SK-N-SH (cell line): ENCODE data around the gene SYNE1. TPM values are rescaled to one million over a fixed set of nuclear protein-coding genes. Genes with fewer than 3 reads are reported as not detected.
A peak's percentile ranks its signal among the peaks of the same experiment; 100 is the strongest.

Experiments used
- CTCF ChIA-PET: fragments of 300-600, 350-600 bp; formaldehyde crosslinking; extraction: SDS; loops from one replicate; lab custom pipeline; 2021; lab: Yijun Ruan, JAX
- POLR2A ChIA-PET: fragments of 350-600 bp; sonication (Branson Sonifier 250); formaldehyde crosslinking; extraction: SDS; loops from one replicate; lab custom pipeline; 2020; ENCODE audit warnings: antibody characterized with exemption, inconsistent platforms; lab: Yijun Ruan, JAX
- DNase-seq: peaks from one replicate; pipeline ENCODE4 v3.0.0; 2012
- H2AFZ ChIP-seq: fragments of 200-600 bp; sonication (generic); 2 replicates; pipeline ENCODE4 v1.8.1; 2016; ENCODE audit warnings: antibody characterized with exemption, mild to moderate bottlenecking, low read depth
- H3F3A ChIP-seq: fragments of 200-600 bp; sonication (generic); replicated peaks from 2 replicates; pipeline ENCODE3; 2016; ENCODE audit warnings: antibody characterized with exemption, mild to moderate bottlenecking; ENCODE audit not compliant: insufficient read depth
- H3K27ac ChIP-seq, 2 experiments: fragments of 200-500 bp in 1 of 2; fragments of 200-600 bp in 1 of 2; sonication (Bioruptor generic) in 1 of 2; sonication (generic), shearing (Covaris generic) in 1 of 2; 2 replicates each; pipeline versions ENCODE4 v1.5.1 to v1.6.1; 2014 to 2016; ENCODE audit warnings: low read depth in 2 of 2, inconsistent platforms in 1 of 2, low read length in 1 of 2, mild to moderate bottlenecking in 1 of 2, mixed read lengths in 1 of 2
- H3K27me3 ChIP-seq: fragments of 200-600 bp; sonication (generic), shearing (Covaris generic); 2 replicates; pipeline ENCODE4 v1.6.1; 2016; ENCODE audit warnings: mixed run types; ENCODE audit not compliant: insufficient read depth
- H3K36me3 ChIP-seq, 2 experiments: fragments of 200-500 bp in 1 of 2; fragments of 200-600 bp in 1 of 2; sonication (Bioruptor generic) in 1 of 2; sonication (generic) in 1 of 2; replicated peaks in 1 of 2; 2 replicates each; pipeline versions ENCODE3 to v1.5.1; 2014 to 2016; ENCODE audit warnings: low read length in 1 of 2, mild to moderate bottlenecking in 1 of 2; ENCODE audit not compliant: insufficient read depth in 2 of 2, control insufficient read depth in 1 of 2
- H3K4me1 ChIP-seq, 2 experiments: fragments of 200-500 bp in 1 of 2; fragments of 200-600 bp in 1 of 2; sonication (Bioruptor generic) in 1 of 2; sonication (generic), shearing (Covaris generic) in 1 of 2; 2 replicates each; pipeline versions ENCODE4 v1.5.1 to v1.6.1; 2014 to 2016; ENCODE audit warnings: low read depth in 1 of 2, low read length in 1 of 2, mixed run types in 1 of 2; ENCODE audit not compliant: insufficient read depth in 2 of 2, control insufficient read depth in 1 of 2
- H3K4me2 ChIP-seq: fragments of 200-600 bp; sonication (generic), shearing (Covaris generic); 2 replicates; pipeline ENCODE4 v1.6.1; 2017; ENCODE audit warnings: mixed run types
- H3K4me3 ChIP-seq, 2 experiments: fragments of 200-500 bp in 1 of 2; fragments of 200-600 bp in 1 of 2; sonication (Bioruptor generic) in 1 of 2; sonication (generic), shearing (Covaris generic) in 1 of 2; 2 replicates each; pipeline versions ENCODE4 v1.5.1 to v1.8.1; 2014 to 2016; ENCODE audit warnings: low read depth in 2 of 2, inconsistent platforms in 1 of 2, low read length in 1 of 2, mild to moderate bottlenecking in 1 of 2, mixed read lengths in 1 of 2, moderate library complexity in 1 of 2
- H3K79me2 ChIP-seq: fragments of 200-600 bp; sonication (generic); 2 replicates; pipeline ENCODE4 v1.8.1; 2017; ENCODE audit warnings: mild to moderate bottlenecking; ENCODE audit not compliant: insufficient read depth
- H3K9ac ChIP-seq: fragments of 200-600 bp; sonication (generic); 2 replicates; pipeline ENCODE4 v1.6.1; 2017; ENCODE audit warnings: mixed run types
- H3K9me2 ChIP-seq: fragments of 200-600 bp; sonication (generic); 2 replicates; pipeline ENCODE4 v1.6.1; 2017; ENCODE audit warnings: mixed run types
- H3K9me3 ChIP-seq: fragments of 200-600 bp; sonication (generic); 2 replicates; pipeline ENCODE4 v1.6.1; 2017; ENCODE audit warnings: mixed run types, mild to moderate bottlenecking, moderate library complexity
- H4K20me1 ChIP-seq: fragments of 200-600 bp; sonication (generic); 2 replicates; pipeline ENCODE4 v1.6.1; 2017; ENCODE audit warnings: mild to moderate bottlenecking, mixed run types; ENCODE audit not compliant: insufficient read depth
- CHD2 ChIP-seq: fragments of 150-350 bp; IDR thresholded peaks from 2 replicates; pipeline ENCODE4 v1.6.1; 2018; ENCODE audit warnings: low read length; ENCODE audit not compliant: partially characterized antibody
- ELF1 ChIP-seq: IDR thresholded peaks from 2 replicates; pipeline ENCODE4 v1.4.0; 2012
- EP300 ChIP-seq, 2 experiments: IDR thresholded peaks; 2 replicates each; pipeline versions ENCODE4 v1.4.0 to v1.6.1; 2012; ENCODE audit warnings: borderline replicate concordance in 1 of 2, low read depth in 1 of 2, low read length in 1 of 2
- EZH2phosphoT487 ChIP-seq: fragments of 200-600 bp; sonication (generic); IDR thresholded peaks from 2 replicates; pipeline ENCODE4 v1.6.1; 2017; ENCODE audit warnings: low read depth, mixed run types, mild to moderate bottlenecking, antibody characterized with exemption, moderate library complexity, borderline replicate concordance
- FOSL2 ChIP-seq: IDR thresholded peaks from 2 replicates; pipeline ENCODE4 v1.4.0; 2012; ENCODE audit warnings: low read depth, mild to moderate bottlenecking, moderate library complexity, borderline replicate concordance
- FOXJ3 ChIP-seq: sonication (generic); formaldehyde crosslinking; IDR thresholded peaks from 2 replicates; pipeline ENCODE4 v1.5.1; 2020; ENCODE audit warnings: mild to moderate bottlenecking, missing genetic modification reagents
- FOXM1 ChIP-seq: IDR thresholded peaks from 2 replicates; pipeline ENCODE4 v1.4.0; 2012; ENCODE audit warnings: low read depth, mild to moderate bottlenecking
- GATA2 ChIP-seq: sonication (generic); formaldehyde crosslinking; IDR thresholded peaks from 2 replicates; pipeline ENCODE4 v1.5.0; 2020; ENCODE audit warnings: mild to moderate bottlenecking, missing genetic modification reagents
- MEF2A ChIP-seq: IDR thresholded peaks from 2 replicates; pipeline ENCODE4 v1.4.0; 2012; ENCODE audit warnings: low read depth, borderline replicate concordance
- POLR2AphosphoS5 ChIP-seq: IDR thresholded peaks from 2 replicates; pipeline ENCODE4 v1.6.1; 2012; ENCODE audit warnings: low read depth, low read length
- RCOR1 ChIP-seq: fragments of 150-350 bp; IDR thresholded peaks from 2 replicates; pipeline ENCODE4 v1.6.1; 2017; ENCODE audit warnings: antibody characterized with exemption, low read length
- RXRA ChIP-seq: IDR thresholded peaks from 2 replicates; pipeline ENCODE4 v1.4.0; 2012; ENCODE audit warnings: low read depth, mild to moderate bottlenecking, borderline replicate concordance
- SIN3A ChIP-seq: IDR thresholded peaks from 2 replicates; pipeline ENCODE4 v1.6.1; 2012; ENCODE audit warnings: low read depth, mild to moderate bottlenecking, low read length, moderate library complexity, borderline replicate concordance
- TAF1 ChIP-seq: IDR thresholded peaks from 2 replicates; pipeline ENCODE4 v1.6.1; 2012; ENCODE audit warnings: low read depth, mild to moderate bottlenecking, low read length, moderate library complexity, borderline replicate concordance
- TCF12 ChIP-seq: IDR thresholded peaks from 2 replicates; pipeline ENCODE4 v1.4.0; 2012
- TEAD4 ChIP-seq: IDR thresholded peaks from 2 replicates; pipeline ENCODE4 v1.4.0; 2012; ENCODE audit warnings: mild to moderate bottlenecking, borderline replicate concordance; ENCODE audit not compliant: insufficient read depth
- YY1 ChIP-seq: IDR thresholded peaks from 2 replicates; pipeline ENCODE4 v1.4.0; 2012; ENCODE audit warnings: low read depth, mild to moderate bottlenecking
- WGBS: methylation state at CpG from one replicate; pipeline ENCODE4 v1.1.6; 2017; ENCODE audit warnings: low lambda C conversion rate; 5-methylcytosine and 5-hydroxymethylcytosine counted together
- polyA plus RNA-seq, 3 experiments: library from polyadenylated mRNA; depleted of rRNA; stranded (reverse); fragments of >200 nt; gene quantifications; 2 replicates each; pipeline ENCODE4 v1.2.3, GENCODE V29; 2012
- TF ChIP-seq, protein P1 (sequence below): fragments of 150-350 bp; IDR thresholded peaks from 2 replicates; pipeline ENCODE4 v1.6.1; 2016; ENCODE audit warnings: mild to moderate bottlenecking, low read depth, low read length
- TF ChIP-seq, protein P2 (sequence below): IDR thresholded peaks from 2 replicates; pipeline ENCODE4 v1.6.1; 2012; ENCODE audit warnings: mild to moderate bottlenecking, low read depth, low read length, moderate library complexity
- TF ChIP-seq, protein P3 (sequence below): fragments of 200-600 bp; sonication (generic); IDR thresholded peaks from 2 replicates; pipeline ENCODE4 v1.6.1; 2017; ENCODE audit warnings: antibody characterized with exemption, mild to moderate bottlenecking, moderate library complexity
- TF ChIP-seq, protein P4 (sequence below): fragments of 150-350 bp; IDR thresholded peaks from 2 replicates; pipeline ENCODE4 v1.6.1; 2017; ENCODE audit warnings: antibody characterized with exemption, low read length, low read depth, borderline replicate concordance

SYNE1 gene
- polyA plus RNA-seq, 1 of the 3 experiments (the other 2 are of a cell fraction) = 31.1 TPM

DNA sequence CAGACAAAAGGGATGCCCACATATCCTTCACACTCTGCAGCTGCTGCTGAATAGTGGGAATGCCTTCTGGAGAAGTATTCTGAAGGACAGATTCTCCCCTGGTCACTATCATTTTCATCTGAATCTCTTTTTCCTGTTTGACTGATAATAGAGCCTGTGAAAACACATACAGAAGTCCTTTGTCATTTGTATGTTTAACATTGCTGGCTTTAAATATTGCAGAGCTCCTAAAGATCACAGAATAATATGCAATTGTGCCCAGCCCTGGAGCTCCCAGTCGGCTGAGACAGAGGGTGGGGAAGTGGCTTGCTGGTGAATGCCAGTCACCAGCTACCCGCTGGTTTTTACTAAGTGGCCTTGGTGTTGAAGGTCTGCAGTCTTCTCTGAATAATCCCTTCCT, 272.3 kb downstream of the SYNE1 start:
- Histone ChIP-seq H3K27me3 (no peaks in the 10 kb centered on the region), H3K9ac (no peak overlapping the region), H3F3A (peaks cover 6% of the 10 kb centered on the region), H3K27ac (no peak overlapping the region), H3K9me3 (no peaks in the 10 kb centered on the region), H3K4me3 (no peak overlapping the region), H3K4me1 (peaks cover 0 to 6% of the 10 kb centered on the region in 2 experiments; a peak in 1 of 4 replicates), H3K9me2 (no peaks in the 10 kb centered on the region), H2AFZ (no peak overlapping the region), H3K4me2 (no peak overlapping the region), H3K79me2 (peaks cover 4% of the 10 kb centered on the region; the same call in 1 of the 2 replicates), H3K36me3 (peaks cover 51 to 74% of the 10 kb centered on the region in 2 experiments), H4K20me1 (no peaks in the 10 kb centered on the region)
- POLR2A ChIA-PET = no interaction called here
- CTCF ChIA-PET = interaction anchor here (0.8 kb wide), 1 partner anchor 9 kb away, joined by 3 read pairs; no protein-coding TSS in a partner anchor
- WGBS = 60% methylated on average over 2 of the region's 2 CpGs
- TF ChIP-seq EP300 (IDR thresholded peaks at IDR 0.05; ENCODE audit: borderline replicate concordance in 1 of 2, low read depth in 1 of 2, low read length in 1 of 2) (no peak), MEF2A (no peak), CHD2 (no peak), RXRA (no peak), GATA2 (CRISPR knock-in tag) (no peak), TCF12 (no peak), FOXJ3 (CRISPR knock-in tag) (no peak), TAF1 (no peak), YY1 (no peak), FOXM1 (no peak), ELF1 (no peak), TEAD4 (no peak)
- TF ChIP-seq, protein P1, sequence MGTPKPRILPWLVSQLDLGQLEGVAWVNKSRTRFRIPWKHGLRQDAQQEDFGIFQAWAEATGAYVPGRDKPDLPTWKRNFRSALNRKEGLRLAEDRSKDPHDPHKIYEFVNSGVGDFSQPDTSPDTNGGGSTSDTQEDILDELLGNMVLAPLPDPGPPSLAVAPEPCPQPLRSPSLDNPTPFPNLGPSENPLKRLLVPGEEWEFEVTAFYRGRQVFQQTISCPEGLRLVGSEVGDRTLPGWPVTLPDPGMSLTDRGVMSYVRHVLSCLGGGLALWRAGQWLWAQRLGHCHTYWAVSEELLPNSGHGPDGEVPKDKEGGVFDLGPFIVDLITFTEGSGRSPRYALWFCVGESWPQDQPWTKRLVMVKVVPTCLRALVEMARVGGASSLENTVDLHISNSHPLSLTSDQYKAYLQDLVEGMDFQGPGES = no peak
- TF ChIP-seq, protein P2, sequence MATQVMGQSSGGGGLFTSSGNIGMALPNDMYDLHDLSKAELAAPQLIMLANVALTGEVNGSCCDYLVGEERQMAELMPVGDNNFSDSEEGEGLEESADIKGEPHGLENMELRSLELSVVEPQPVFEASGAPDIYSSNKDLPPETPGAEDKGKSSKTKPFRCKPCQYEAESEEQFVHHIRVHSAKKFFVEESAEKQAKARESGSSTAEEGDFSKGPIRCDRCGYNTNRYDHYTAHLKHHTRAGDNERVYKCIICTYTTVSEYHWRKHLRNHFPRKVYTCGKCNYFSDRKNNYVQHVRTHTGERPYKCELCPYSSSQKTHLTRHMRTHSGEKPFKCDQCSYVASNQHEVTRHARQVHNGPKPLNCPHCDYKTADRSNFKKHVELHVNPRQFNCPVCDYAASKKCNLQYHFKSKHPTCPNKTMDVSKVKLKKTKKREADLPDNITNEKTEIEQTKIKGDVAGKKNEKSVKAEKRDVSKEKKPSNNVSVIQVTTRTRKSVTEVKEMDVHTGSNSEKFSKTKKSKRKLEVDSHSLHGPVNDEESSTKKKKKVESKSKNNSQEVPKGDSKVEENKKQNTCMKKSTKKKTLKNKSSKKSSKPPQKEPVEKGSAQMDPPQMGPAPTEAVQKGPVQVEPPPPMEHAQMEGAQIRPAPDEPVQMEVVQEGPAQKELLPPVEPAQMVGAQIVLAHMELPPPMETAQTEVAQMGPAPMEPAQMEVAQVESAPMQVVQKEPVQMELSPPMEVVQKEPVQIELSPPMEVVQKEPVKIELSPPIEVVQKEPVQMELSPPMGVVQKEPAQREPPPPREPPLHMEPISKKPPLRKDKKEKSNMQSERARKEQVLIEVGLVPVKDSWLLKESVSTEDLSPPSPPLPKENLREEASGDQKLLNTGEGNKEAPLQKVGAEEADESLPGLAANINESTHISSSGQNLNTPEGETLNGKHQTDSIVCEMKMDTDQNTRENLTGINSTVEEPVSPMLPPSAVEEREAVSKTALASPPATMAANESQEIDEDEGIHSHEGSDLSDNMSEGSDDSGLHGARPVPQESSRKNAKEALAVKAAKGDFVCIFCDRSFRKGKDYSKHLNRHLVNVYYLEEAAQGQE = no peak
- DNase-seq = peak; percentile 24

DNA sequence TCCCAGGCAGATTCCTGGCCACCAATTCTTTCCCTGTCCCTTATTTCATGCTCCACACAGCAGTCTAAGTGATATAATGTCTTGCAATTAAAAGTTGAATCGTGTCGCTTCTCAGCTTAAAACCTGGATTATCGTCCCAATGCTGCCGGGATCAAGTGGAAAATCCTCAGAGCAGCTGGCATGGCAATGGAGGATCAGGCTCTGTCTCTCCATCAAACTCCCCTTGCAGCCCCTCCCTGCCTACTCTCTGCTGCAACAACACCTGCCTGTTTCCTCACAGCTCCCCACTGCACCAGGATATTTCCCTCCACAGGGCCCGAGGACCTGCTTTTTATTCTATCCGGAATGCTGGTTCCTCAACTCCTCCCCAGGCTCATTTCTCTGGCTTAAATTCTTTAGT, 277.1 kb downstream of the SYNE1 start:
- no peak overlapping the region for H3K4me3 ChIP-seq
- no peaks in the 10 kb centered on the region for H4K20me1 ChIP-seq
- 95% methylated on average over 6 of the region's 6 CpGs for WGBS
- peaks cover 13% of the 10 kb centered on the region for H3F3A ChIP-seq
- no peak for DNase-seq
- H3K27ac ChIP-seq = no peak overlapping the region
- H3K9ac ChIP-seq = no peak overlapping the region
- POLR2A ChIA-PET = no interaction called here
- no peaks in the 10 kb centered on the region for H3K79me2 ChIP-seq
- H2AFZ ChIP-seq = no peak overlapping the region
- no peaks in the 10 kb centered on the region for H3K27me3 ChIP-seq
- CTCF ChIA-PET = no interaction called here
- no peaks in the 10 kb centered on the region for H3K9me2 ChIP-seq
- peaks cover 56 to 74% of the 10 kb centered on the region in 2 experiments for H3K36me3 ChIP-seq
- no peaks in the 10 kb centered on the region; a peak in 1 of 4 replicates for H3K4me1 ChIP-seq
- no peak overlapping the region for H3K4me2 ChIP-seq
- no peaks in the 10 kb centered on the region for H3K9me3 ChIP-seq
- TF ChIP-seq TCF12 (no peak), SIN3A (no peak), CHD2 (no peak), POLR2AphosphoS5 (no peak), TEAD4 (no peak), RCOR1 (no peak), EP300 (IDR thresholded peaks at IDR 0.05; ENCODE audit: borderline replicate concordance in 1 of 2, low read depth in 1 of 2, low read length in 1 of 2) (no peak), EZH2phosphoT487 (no peak), ELF1 (no peak), FOSL2 (no peak), FOXM1 (no peak)
- TF ChIP-seq, protein P3, sequence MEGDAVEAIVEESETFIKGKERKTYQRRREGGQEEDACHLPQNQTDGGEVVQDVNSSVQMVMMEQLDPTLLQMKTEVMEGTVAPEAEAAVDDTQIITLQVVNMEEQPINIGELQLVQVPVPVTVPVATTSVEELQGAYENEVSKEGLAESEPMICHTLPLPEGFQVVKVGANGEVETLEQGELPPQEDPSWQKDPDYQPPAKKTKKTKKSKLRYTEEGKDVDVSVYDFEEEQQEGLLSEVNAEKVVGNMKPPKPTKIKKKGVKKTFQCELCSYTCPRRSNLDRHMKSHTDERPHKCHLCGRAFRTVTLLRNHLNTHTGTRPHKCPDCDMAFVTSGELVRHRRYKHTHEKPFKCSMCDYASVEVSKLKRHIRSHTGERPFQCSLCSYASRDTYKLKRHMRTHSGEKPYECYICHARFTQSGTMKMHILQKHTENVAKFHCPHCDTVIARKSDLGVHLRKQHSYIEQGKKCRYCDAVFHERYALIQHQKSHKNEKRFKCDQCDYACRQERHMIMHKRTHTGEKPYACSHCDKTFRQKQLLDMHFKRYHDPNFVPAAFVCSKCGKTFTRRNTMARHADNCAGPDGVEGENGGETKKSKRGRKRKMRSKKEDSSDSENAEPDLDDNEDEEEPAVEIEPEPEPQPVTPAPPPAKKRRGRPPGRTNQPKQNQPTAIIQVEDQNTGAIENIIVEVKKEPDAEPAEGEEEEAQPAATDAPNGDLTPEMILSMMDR = no peak
- TF ChIP-seq, protein P4, sequence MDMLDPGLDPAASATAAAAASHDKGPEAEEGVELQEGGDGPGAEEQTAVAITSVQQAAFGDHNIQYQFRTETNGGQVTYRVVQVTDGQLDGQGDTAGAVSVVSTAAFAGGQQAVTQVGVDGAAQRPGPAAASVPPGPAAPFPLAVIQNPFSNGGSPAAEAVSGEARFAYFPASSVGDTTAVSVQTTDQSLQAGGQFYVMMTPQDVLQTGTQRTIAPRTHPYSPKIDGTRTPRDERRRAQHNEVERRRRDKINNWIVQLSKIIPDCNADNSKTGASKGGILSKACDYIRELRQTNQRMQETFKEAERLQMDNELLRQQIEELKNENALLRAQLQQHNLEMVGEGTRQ = no peak
